Bronchial epithelial cell (primary cell): ENCODE data around the gene CAPN10. TPM values are rescaled to one million over a fixed set of nuclear protein-coding genes. Genes with fewer than 3 reads are reported as not detected.

Source experiments
- DNase-seq: peaks from one replicate; pipeline ENCODE4 v3.0.0-alpha.2; 2010; ENCODE audit warnings: low read depth
- FAIRE-seq: peaks from 2 replicates; lab custom pipeline; 2011; peaks lifted over from hg19 to GRCh38; lab: Jason Lieb, UNC
- H3K27me3 ChIP-seq: 2 replicates; pipeline ENCODE4 v1.5.1; 2011; ENCODE audit warnings: low read length; ENCODE audit not compliant: control insufficient read depth, insufficient read depth
- H3K36me3 ChIP-seq: 2 replicates; pipeline ENCODE4 v1.5.1; 2011; ENCODE audit warnings: low read length; ENCODE audit not compliant: control insufficient read depth, insufficient read depth
- H3K4me3 ChIP-seq: 2 replicates; pipeline ENCODE4 v1.5.1; 2011; ENCODE audit warnings: mild to moderate bottlenecking, low read depth, low read length, control low read depth
- total RNA-seq: library from RNA; depleted of rRNA; stranded (reverse); fragments of >200 nt; gene quantifications from 2 replicates; pipeline ENCODE4 v1.2.1, GENCODE V29; 2014
- TF ChIP-seq, protein P1 (sequence below): IDR thresholded peaks from 2 replicates; pipeline ENCODE4 v1.5.1; 2011; ENCODE audit warnings: mild to moderate bottlenecking, moderate library complexity, low read length, control low read depth, inconsistent platforms; ENCODE audit not compliant: insufficient read depth, severe bottlenecking

The CAPN10 gene
- total RNA-seq, 1 donor from 2014 or later = 13.4 TPM

DNA sequence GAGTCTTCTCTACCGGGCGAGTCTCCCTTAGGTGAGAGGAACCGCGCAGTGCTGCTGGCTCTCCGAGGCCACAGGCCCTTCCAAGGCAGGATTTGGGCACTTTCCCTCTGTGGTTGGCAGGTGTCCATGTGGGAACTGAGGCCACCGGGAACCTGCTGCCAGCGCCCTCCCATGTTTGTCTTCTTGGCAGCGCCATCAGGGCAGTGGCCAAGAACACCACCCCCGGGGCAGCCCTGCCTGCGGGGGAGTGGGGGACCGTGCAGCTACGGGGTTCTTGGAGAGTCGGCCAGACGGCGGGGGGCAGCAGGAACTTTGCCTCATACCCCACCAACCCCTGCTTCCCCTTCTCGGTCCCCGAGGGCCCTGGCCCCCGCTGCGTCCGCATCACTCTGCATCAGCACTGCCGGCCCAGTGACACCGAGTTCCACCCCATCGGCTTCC lies 10.0 kb downstream of the CAPN10 start:
- FAIRE-seq (no peak), DNase-seq (no peak)
- H3K27me3 ChIP-seq = no peaks in the 10 kb centered on the region
- no peak overlapping the region for H3K4me3 ChIP-seq
- TF ChIP-seq, protein P1, sequence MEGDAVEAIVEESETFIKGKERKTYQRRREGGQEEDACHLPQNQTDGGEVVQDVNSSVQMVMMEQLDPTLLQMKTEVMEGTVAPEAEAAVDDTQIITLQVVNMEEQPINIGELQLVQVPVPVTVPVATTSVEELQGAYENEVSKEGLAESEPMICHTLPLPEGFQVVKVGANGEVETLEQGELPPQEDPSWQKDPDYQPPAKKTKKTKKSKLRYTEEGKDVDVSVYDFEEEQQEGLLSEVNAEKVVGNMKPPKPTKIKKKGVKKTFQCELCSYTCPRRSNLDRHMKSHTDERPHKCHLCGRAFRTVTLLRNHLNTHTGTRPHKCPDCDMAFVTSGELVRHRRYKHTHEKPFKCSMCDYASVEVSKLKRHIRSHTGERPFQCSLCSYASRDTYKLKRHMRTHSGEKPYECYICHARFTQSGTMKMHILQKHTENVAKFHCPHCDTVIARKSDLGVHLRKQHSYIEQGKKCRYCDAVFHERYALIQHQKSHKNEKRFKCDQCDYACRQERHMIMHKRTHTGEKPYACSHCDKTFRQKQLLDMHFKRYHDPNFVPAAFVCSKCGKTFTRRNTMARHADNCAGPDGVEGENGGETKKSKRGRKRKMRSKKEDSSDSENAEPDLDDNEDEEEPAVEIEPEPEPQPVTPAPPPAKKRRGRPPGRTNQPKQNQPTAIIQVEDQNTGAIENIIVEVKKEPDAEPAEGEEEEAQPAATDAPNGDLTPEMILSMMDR = no peak
- H3K36me3 ChIP-seq = peaks cover 25% of the 10 kb centered on the region

- Histone ChIP-seq H3K36me3 (peaks cover 21% of the 10 kb centered on the region), H3K27me3 (no peaks in the 10 kb centered on the region), H3K4me3 (no peak overlapping the region)
- TF ChIP-seq, protein P1 = no peak
- DNase-seq = no peak
- FAIRE-seq = no peak
These were observed 10.5 kb downstream of the CAPN10 start for GRCh38 chr2:240597054-240597418.

DNA sequence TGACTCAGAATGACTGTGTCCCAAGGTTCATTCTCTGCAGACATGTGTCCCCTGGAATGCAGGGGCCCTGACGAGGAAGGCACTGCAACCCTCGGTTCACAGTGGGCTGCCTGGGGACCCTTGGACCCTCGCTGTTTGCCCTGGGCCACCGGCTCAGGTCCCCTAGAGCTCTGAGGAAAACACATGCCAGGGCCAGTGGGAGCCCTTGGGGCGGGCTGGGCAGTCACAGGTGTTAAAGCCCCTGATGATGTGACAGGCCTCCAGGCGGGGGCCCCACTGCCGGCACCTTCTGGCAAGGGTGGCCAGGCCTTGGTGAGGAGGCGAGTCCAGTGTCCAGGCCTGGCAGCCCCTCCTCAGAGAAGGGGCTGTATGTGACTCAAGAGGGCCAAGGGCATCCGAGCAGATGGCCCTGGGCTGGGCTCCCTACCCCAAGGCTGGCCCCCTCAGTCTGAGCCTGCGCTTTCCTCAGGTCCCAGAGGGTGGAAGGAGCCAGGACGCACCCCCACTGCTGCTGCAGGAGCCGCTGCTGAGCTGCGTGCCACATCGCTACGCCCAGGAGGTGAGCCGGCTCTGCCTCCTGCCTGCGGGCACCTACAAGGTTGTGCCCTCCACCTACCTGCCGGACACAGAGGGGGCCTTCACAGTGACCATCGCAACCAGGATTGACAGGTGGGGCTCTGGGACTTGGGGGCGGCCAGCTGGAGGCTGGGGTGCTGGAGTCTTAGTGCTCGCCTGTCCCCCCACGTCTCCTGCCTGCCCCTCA lies 11.1 kb downstream of the CAPN10 start:
- TF ChIP-seq, protein P1 = no peak
- FAIRE-seq = no peak
- Histone ChIP-seq H3K4me3 (no peak overlapping the region), H3K36me3 (peaks cover 19% of the 10 kb centered on the region), H3K27me3 (no peaks in the 10 kb centered on the region)
- no peak for DNase-seq

DNA sequence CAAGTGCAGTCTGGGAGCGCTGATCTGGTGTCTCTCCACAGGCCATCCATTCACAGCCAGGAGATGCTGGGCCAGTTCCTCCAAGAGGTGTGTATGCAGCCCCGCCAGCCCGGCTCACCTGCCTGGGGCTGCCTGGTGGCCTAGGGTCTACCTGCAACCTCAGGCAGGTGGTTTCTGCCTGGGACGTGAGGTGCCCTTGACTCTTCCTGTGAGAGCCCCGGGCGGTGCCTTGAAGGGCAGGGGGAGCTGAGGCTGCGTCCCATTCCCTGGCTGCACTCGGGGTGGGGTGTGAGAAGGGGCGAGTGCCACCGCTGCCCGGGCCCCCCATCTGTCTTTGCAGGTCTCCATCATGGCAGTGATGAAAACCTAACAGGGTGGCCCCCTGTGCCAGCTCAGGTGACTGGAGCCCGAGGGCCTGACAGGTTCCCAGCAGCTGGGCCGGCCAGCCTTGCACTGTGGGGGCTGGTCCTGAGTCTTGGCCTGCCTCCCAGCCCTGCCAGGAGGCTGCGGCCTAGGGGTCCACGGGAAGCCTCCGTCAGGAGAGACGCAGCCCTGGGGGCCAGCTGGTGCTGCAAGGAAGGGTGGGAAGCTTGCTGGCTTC lies 11.9 kb downstream of the CAPN10 start:
- TF ChIP-seq, protein P1 = no peak
- peaks cover 15% of the 10 kb centered on the region for H3K36me3 ChIP-seq
- no peaks in the 10 kb centered on the region for H3K27me3 ChIP-seq
- H3K4me3 ChIP-seq = no peak overlapping the region
- no peak for DNase-seq
- FAIRE-seq = no peak

GRCh38 chr2:240599141-240599583 lies 12.6 kb downstream of the CAPN10 start:
- DNase-seq = no peak
- Histone ChIP-seq H3K36me3 (peaks cover 11% of the 10 kb centered on the region), H3K27me3 (no peaks in the 10 kb centered on the region), H3K4me3 (no peak overlapping the region)
- TF ChIP-seq, protein P1 = no peak
- no peak for FAIRE-seq
